ENCODE measurements around the gene DHX36.

Gene DHX36

GRCh38 chr3:154323891-154324738, at the start of gene DHX36:
Gene DHX36, minus strand, starts transcription at chr3:154324487. Its CDS starts 71 bp downstream, at chr3:154324416.
- TF ChIP-seq, protein P1, sequence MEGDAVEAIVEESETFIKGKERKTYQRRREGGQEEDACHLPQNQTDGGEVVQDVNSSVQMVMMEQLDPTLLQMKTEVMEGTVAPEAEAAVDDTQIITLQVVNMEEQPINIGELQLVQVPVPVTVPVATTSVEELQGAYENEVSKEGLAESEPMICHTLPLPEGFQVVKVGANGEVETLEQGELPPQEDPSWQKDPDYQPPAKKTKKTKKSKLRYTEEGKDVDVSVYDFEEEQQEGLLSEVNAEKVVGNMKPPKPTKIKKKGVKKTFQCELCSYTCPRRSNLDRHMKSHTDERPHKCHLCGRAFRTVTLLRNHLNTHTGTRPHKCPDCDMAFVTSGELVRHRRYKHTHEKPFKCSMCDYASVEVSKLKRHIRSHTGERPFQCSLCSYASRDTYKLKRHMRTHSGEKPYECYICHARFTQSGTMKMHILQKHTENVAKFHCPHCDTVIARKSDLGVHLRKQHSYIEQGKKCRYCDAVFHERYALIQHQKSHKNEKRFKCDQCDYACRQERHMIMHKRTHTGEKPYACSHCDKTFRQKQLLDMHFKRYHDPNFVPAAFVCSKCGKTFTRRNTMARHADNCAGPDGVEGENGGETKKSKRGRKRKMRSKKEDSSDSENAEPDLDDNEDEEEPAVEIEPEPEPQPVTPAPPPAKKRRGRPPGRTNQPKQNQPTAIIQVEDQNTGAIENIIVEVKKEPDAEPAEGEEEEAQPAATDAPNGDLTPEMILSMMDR (conservative IDR thresholded peaks at IDR 0.05), result peak; percentile 38
- peak within 1 kb of the TSS; percentile 89 for H3K27ac ChIP-seq

- TF ChIP-seq, protein P1 (conservative IDR thresholded peaks at IDR 0.05), result no peak
- peak overlapping the region; percentile 57 for H3K27ac ChIP-seq
These were observed 42.9 kb upstream of the DHX36 start for GRCh38 chr3:154367221-154367620.

- no peak overlapping the region for H3K27ac ChIP-seq
- TF ChIP-seq, protein P1 (conservative IDR thresholded peaks at IDR 0.05), result no peak
These were observed 40.6 kb upstream of the DHX36 start for GRCh38 chr3:154364849-154365248.

DNA sequence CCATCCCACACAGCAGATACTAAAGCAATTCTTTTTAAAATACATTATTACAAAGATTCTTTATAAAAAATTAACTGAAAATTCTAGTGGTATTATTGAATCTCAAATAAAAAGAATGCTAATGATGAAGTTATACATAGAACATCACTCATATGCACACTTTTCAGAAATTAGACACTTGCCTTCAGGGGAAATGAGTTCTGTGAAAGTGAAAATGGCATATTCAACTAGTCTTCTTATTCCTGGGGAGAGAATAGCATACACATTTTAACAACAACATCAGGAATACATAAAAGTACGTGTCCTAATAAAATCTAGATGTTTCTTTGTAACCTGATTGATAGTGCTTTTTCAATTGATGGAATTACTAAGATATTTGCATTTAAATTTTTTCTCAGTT, 36.8 kb upstream of the DHX36 start:
- H3K27ac ChIP-seq, result no peak overlapping the region
- TF ChIP-seq, protein P1 (conservative IDR thresholded peaks at IDR 0.05), result no peak

- TF ChIP-seq, protein P1 (conservative IDR thresholded peaks at IDR 0.05), result no peak
- no peak overlapping the region for H3K27ac ChIP-seq
These were observed 31.7 kb upstream of the DHX36 start for GRCh38 chr3:154356009-154356408.

DNA sequence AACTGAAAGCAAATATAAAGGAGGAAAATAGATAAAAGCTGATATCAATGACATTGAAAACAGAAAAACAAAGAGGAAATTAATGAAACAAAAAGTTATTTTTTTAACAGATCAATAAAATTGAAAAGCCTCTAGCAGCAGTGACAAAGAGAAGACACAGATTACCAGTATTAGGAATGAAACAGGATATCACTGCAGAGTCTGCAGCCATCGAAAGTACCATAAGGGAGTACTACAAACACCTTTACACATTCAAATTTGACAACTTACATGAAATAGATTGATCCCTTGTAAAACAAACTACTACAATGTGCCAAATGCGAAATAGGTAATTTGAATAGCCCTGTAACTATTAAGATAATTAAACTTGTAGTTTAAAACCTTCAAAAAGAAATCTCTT, 24.9 kb upstream of the DHX36 start:
- no peak overlapping the region for H3K27ac ChIP-seq
- TF ChIP-seq, protein P1 (conservative IDR thresholded peaks at IDR 0.05), result no peak

DNA sequence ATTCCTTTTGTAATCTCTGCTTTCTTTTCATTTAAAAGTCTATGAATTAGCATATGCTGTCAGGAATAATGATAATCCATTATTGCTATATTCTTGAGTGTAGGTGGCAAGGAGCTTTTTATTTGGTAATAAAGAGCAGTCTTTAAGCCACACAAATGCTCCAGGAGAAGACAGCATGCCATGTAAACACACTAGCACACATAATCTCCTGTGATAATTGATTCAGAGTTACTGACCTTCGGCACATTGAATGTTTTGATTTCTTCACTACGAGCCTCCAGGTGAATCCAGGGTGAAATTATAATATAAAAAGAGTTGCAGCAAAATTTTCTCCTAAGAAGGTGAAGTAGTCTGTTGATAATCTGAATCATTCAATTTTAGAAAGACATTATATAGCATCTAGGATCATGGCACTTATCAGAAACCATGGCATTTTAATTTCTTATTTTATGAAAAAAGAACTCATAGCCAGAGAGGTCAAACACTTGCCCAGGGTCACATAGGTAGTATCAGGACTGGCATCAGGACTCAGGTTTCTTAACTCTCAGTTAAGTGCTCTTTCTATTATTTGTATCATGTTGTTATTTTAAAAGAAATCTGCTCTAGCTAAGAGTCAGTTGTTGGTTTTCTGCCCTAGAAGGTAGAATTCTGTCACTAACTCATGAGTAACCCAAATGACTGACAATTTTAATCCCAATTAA, 21.3 kb upstream of the DHX36 start:
- TF ChIP-seq, protein P1 (conservative IDR thresholded peaks at IDR 0.05), result no peak
- peak overlapping the region; percentile 52 for H3K27ac ChIP-seq

Data from VCaP (cell line).